Astrocyte of the spinal cord (primary cell): Measurements from ENCODE around the gene RALGPS1.

Source experiments
- DNase-seq: peaks from one replicate; pipeline ENCODE4 v3.0.0; 2011; ENCODE audit warnings: low read depth, low spot score
- H3K4me3 ChIP-seq: 2 replicates; pipeline ENCODE4 v1.5.1; 2011; ENCODE audit warnings: low read depth, mild to moderate bottlenecking, low read length, moderate library complexity
- in situ Hi-C: cut with HindIII; loops from 2 replicates; pipeline ENCODE4 v1.10.0; 2017; ENCODE audit warnings: low sequenced_read_pairs
- TF ChIP-seq, protein P1 (sequence below): IDR thresholded peaks from 2 replicates; pipeline ENCODE4 v1.5.1; 2012; ENCODE audit warnings: low read depth, mild to moderate bottlenecking, low read length, inconsistent platforms

Gene RALGPS1

DNA sequence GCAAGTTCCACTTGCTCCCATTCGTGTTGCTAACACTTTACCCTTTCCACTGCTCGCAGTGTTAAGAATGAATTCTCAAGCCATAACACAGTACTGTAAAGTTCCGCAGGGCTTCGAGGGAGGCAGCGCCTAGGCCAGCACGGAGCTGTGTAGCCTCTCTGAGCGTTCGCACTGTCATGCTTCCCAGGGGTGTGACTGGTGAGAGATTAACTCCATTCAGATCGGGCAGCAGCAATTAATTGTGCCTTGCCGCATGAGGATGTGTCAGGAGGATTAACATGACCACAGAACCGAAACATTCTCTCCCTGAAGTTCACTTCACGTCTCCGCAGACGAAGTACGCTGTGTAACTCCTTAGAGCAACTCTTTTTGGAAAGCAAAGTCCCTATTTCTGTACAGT, 30.9 kb upstream of the RALGPS1 start:
- TF ChIP-seq, protein P1, sequence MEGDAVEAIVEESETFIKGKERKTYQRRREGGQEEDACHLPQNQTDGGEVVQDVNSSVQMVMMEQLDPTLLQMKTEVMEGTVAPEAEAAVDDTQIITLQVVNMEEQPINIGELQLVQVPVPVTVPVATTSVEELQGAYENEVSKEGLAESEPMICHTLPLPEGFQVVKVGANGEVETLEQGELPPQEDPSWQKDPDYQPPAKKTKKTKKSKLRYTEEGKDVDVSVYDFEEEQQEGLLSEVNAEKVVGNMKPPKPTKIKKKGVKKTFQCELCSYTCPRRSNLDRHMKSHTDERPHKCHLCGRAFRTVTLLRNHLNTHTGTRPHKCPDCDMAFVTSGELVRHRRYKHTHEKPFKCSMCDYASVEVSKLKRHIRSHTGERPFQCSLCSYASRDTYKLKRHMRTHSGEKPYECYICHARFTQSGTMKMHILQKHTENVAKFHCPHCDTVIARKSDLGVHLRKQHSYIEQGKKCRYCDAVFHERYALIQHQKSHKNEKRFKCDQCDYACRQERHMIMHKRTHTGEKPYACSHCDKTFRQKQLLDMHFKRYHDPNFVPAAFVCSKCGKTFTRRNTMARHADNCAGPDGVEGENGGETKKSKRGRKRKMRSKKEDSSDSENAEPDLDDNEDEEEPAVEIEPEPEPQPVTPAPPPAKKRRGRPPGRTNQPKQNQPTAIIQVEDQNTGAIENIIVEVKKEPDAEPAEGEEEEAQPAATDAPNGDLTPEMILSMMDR: no peak
- in situ Hi-C loops: no loop called here
- DNase-seq: no peak
- no peak overlapping the region for H3K4me3 ChIP-seq

DNA sequence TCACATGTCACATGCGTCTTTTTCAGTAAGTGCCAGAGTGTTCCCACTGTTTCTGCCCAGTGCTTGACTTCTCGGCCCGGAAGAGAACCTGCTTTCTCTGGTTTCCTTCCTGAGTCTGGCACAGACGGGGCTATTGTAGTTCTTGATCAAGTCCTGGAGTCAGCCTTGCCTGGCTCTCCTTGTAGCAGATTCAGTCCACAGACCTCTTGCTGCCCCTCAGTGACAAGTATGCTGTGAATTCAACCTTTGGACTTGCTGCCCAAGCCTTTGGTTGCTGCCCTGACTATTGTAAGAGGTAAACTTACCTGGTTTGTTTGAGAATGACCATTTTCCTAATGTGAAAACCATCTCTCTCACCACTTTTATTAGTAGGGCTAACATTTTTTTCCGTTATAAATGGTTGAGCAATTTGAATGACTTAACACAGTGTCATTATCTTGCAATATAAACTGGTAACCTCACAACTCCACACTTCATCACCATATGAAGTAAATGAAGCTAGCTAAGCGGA, 29.4 kb upstream of the RALGPS1 start:
- DNase-seq: no peak
- in situ Hi-C loops: no loop called here
- TF ChIP-seq, protein P1: no peak
- H3K4me3 ChIP-seq: no peak overlapping the region

DNA sequence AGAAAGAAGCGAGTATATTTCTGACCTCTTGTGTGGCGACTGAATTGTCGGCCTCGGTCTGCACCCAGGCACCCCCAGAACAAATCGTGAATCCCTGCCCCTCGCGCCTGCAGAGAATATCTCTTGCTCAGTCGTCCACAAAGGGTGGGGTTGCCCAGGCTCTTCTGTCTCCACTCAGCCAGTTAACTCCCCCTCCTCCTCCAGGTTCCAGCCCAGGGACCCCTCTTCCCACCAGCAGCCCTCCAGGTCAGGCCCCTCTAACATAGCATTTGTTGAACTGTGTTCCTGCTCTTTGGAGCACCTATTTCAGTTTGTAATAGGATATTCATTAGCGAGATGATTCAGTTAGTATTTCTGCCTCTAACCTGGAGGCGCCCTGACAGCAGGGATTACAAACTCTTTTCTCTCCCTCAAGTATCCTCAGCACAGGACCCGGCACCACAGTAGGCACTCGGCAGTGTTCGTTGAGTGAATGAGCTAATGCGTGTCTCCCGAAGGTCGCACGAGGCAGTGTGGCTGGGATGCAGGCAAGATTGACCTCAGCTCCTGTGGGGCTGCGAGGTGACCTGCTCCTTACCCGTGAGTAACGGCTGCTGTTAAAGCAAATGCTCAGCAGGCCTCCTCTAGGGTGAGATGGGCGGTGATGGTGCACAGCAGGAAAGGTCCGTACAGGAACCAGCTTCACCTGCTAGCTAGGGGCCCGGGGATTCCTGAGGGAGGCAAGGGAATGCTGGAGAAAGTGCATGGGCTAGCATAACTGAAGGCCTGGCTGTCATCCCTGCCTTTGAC, 28.4 kb upstream of the RALGPS1 start:
- TF ChIP-seq, protein P1: no peak
- H3K4me3 ChIP-seq: no peak overlapping the region
- DNase-seq: no peak
- in situ Hi-C loops: no loop called here

DNA sequence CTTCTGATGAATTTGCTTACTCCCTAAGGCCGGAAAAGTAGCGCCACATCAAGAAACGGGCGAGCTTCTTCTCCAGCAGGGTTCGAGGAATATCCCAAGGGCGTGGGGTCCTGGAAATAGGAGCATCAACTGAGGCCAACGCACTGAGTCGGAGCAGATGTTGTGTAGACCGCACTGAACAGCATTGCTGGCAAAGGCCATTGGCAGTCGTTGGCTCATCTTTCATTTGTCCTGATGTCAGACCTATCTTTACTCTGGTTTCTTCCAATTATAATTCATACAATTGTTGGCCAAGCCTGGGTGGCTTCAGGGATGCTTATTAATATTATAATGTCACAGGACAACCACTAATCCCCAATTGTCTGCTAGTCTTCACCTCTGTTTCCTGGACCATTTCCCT, 27.7 kb upstream of the RALGPS1 start:
- TF ChIP-seq, protein P1: no peak
- in situ Hi-C loops: no loop called here
- DNase-seq: no peak
- no peak overlapping the region for H3K4me3 ChIP-seq

DNA sequence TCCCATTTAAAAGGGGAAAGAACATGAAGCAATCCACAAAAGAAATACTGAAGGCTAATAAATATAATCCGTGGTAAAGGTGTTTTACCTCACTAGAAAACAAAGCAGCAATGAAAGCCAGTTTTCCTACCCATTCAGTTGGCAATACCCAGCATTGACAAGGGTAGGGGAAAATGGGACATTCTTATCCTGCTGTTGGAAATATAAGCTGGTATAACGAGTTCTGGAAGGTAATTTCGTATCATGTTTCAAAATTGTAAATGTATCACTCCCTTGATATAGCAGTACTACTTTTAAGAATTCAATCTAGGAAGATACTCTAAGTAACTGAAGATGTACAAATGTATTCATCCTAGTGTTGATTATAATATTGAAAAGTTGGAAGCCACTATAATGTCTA, 22.9 kb upstream of the RALGPS1 start:
- in situ Hi-C loops: no loop called here
- TF ChIP-seq, protein P1: no peak
- no peak overlapping the region for H3K4me3 ChIP-seq
- no peak for DNase-seq

DNA sequence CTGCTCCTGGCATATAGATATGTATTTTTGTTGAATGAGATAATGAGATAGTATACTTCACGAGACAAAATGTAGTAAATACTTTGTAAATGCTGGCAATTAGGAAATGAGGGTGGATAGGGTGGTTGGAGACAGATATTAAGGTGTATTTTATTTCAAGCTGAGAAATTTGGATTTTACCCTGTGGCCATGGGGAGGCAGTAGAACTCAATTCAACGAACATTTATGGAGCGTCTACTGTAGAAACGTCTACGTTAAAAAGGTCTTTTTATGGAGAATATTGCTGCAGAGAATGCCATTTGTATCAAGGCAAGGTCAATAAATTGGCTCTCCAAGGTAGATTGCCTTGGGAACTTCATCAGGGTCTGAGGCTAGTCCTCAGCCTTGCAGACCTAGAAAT, 21.5 kb upstream of the RALGPS1 start:
- in situ Hi-C loops: no loop called here
- TF ChIP-seq, protein P1: no peak
- no peak for DNase-seq
- no peak overlapping the region for H3K4me3 ChIP-seq
